SK-N-SH treated with all-trans-retinoic acid at 6 μM for 48 hours (cell line): ENCODE results near the gene ADAMTS15.

Experiments
- ZC3H10 ChIP-seq: fragments of 250-450 bp; sonication (Bioruptor Pico); IDR thresholded peaks from 2 replicates; pipeline ENCODE4 v1.5.1; 2021; ENCODE audit warnings: mild to moderate bottlenecking, moderate library complexity
- TF ChIP-seq, protein P1 (sequence below): fragments of 250-450 bp; sonication (Bioruptor Pico); IDR thresholded peaks from 2 replicates; pipeline ENCODE4 v1.8.0; 2021; ENCODE audit warnings: low read depth, mild to moderate bottlenecking, moderate library complexity, borderline replicate concordance
- TF ChIP-seq, protein P2 (sequence below): fragments of 250-450 bp; sonication (Bioruptor Pico); IDR thresholded peaks from 2 replicates; pipeline ENCODE4 v1.5.1; 2020; ENCODE audit warnings: low read depth, mild to moderate bottlenecking, moderate library complexity

DNA sequence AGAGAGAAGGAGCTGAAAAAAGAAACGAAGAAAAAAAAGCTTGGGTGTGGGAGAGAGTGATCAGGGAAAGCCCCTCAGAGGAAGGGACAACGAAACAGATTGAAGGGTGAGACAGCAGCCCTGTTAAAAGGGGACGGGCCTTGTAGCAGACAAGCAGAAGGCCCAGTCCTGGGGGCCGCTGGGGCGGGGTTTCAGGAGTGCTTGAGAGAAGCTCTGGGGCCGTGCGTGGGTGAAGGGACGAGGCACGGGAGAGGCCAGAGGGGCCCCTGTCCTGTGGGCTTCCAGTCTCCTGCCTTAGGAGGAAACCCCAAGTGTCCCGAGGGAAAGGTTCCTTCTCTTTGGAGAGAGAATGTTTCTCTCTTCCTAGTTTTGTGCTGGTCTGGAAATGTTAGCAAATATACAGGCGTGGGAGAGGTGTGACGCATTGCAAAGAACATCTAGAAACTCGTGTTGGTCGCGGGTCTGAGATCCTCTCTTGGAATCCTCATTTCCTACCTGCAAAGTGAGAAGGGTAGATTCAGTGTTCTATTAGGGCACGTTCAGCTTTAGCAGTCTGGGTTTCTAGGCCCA, 28.6 kb downstream of the ADAMTS15 start:
- TF ChIP-seq, protein P1, sequence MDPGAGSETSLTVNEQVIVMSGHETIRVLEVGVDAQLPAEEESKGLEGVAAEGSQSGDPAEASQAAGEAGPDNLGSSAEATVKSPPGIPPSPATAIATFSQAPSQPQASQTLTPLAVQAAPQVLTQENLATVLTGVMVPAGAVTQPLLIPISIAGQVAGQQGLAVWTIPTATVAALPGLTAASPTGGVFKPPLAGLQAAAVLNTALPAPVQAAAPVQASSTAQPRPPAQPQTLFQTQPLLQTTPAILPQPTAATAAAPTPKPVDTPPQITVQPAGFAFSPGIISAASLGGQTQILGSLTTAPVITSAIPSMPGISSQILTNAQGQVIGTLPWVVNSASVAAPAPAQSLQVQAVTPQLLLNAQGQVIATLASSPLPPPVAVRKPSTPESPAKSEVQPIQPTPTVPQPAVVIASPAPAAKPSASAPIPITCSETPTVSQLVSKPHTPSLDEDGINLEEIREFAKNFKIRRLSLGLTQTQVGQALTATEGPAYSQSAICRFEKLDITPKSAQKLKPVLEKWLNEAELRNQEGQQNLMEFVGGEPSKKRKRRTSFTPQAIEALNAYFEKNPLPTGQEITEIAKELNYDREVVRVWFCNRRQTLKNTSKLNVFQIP = no peak
- TF ChIP-seq, protein P2, sequence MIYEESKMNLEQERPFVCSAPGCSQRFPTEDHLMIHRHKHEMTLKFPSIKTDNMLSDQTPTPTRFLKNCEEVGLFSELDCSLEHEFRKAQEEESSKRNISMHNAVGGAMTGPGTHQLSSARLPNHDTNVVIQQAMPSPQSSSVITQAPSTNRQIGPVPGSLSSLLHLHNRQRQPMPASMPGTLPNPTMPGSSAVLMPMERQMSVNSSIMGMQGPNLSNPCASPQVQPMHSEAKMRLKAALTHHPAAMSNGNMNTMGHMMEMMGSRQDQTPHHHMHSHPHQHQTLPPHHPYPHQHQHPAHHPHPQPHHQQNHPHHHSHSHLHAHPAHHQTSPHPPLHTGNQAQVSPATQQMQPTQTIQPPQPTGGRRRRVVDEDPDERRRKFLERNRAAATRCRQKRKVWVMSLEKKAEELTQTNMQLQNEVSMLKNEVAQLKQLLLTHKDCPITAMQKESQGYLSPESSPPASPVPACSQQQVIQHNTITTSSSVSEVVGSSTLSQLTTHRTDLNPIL (CRISPR knock-in tag) = no peak
- no peak for TF ChIP-seq ZC3H10 (CRISPR knock-in tag)
